ENCODE measurements around the gene PAXX.

The PAXX gene

DNA sequence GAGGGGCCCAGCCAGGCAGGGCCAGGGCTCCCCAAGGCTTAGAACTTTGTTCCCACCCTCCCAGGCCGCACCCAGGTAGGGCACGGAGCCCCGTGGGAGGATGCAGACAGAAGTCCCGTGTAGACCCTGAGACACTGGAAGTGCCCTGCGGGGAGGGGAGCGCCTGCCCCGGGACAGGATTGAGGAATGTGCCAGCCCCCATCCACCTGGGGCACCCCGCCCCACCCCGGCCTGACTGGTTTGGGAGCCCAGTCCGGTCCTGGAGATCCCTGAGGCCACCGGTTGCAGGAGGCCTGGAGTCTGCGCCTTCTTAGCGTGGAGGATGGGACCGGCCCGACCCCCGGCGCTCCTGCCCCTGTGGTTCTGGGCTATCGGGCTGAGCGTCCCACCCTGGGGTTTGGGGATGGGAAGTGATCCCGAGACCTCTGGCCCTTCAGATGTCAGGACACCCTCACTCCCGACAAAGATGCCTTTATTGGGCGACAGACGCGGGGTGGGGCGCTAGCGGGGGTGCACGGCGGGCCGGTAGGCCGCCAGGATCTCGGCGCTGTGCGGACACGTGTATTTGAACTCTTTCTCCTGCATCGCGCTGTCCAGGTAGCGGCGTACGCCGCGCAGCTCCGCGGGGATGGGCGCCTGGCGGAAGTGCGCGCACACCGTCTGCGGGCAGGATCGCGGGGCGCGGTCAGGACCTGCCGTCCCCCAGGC, 2.1 kb downstream of the PAXX start:
- Histone ChIP-seq H3K4me1 (ENCODE audit: control insufficient read depth in 1 of 2, insufficient read depth in 2 of 2, low read length in 2 of 2) (peaks cover 37 to 48% of the 10 kb centered on the region in 2 donors), H3K9ac (ENCODE audit: low read depth in 1 of 2, low read length in 2 of 2) (no peak overlapping the region), H3K27me3 (ENCODE audit: control insufficient read depth in 1 of 2, insufficient read depth in 2 of 2, low read length in 2 of 2) (peaks cover 0 to 12% of the 10 kb centered on the region in 2 donors), H3K27ac (ENCODE audit: low read depth, low read length) (no peak overlapping the region), H3K36me3 (ENCODE audit: control insufficient read depth in 1 of 2, insufficient read depth in 2 of 2, low read length in 2 of 2) (peaks cover 0 to 3% of the 10 kb centered on the region in 2 donors), H3K9me3 (ENCODE audit: control insufficient read depth in 1 of 2, low read length in 2 of 2) (no peaks in the 10 kb centered on the region), H3K4me3 (ENCODE audit: low read depth in 1 of 2, low read length in 2 of 2) (no peak overlapping the region)

GRCh38 chr9:136994888-136995230, 2.6 kb downstream of the PAXX start:
- Histone ChIP-seq H3K36me3 (ENCODE audit: control insufficient read depth in 1 of 2, insufficient read depth in 2 of 2, low read length in 2 of 2) (peaks cover 0 to 3% of the 10 kb centered on the region in 2 donors), H3K9me3 (ENCODE audit: control insufficient read depth in 1 of 2, low read length in 2 of 2) (no peaks in the 10 kb centered on the region), H3K9ac (ENCODE audit: low read depth in 1 of 2, low read length in 2 of 2) (no peak overlapping the region), H3K4me3 (ENCODE audit: low read depth in 1 of 2, low read length in 2 of 2) (no peak overlapping the region), H3K4me1 (ENCODE audit: control insufficient read depth in 1 of 2, insufficient read depth in 2 of 2, low read length in 2 of 2) (peaks cover 37 to 48% of the 10 kb centered on the region in 2 donors), H3K27me3 (ENCODE audit: control insufficient read depth in 1 of 2, insufficient read depth in 2 of 2, low read length in 2 of 2) (peaks cover 0 to 12% of the 10 kb centered on the region in 2 donors), H3K27ac (ENCODE audit: low read depth, low read length) (no peak overlapping the region)

DNA sequence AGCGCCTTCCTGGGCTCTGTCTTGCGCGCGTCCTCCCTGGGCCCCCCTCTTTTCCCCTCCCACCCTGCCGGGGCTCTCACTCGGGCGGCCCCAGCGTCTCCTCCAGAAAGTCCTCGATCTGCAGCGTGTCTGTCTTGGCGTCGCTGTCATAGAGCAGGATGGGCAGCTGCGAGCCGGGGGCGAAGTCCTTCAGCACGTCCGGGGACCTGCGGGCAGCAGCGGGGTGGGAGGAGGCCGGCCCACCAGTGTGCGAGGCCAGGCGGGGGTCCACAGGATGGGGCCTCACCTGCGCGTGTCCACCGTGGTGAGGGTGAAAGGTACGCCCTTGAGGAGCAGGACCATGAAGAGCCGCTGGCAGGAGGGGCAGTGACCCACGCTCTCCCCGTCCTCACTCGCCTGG, 3.1 kb downstream of the PAXX start:
- Histone ChIP-seq H3K27ac (ENCODE audit: low read depth, low read length) (no peak overlapping the region), H3K9me3 (ENCODE audit: control insufficient read depth in 1 of 2, low read length in 2 of 2) (no peaks in the 10 kb centered on the region), H3K27me3 (ENCODE audit: control insufficient read depth in 1 of 2, insufficient read depth in 2 of 2, low read length in 2 of 2) (peaks cover 0 to 12% of the 10 kb centered on the region in 2 donors), H3K4me1 (ENCODE audit: control insufficient read depth in 1 of 2, insufficient read depth in 2 of 2, low read length in 2 of 2) (peaks cover 37 to 48% of the 10 kb centered on the region in 2 donors), H3K4me3 (ENCODE audit: low read depth in 1 of 2, low read length in 2 of 2) (no peak overlapping the region), H3K36me3 (ENCODE audit: control insufficient read depth in 1 of 2, insufficient read depth in 2 of 2, low read length in 2 of 2) (peaks cover 0 to 3% of the 10 kb centered on the region in 2 donors), H3K9ac (ENCODE audit: low read depth in 1 of 2, low read length in 2 of 2) (no peak overlapping the region)

GRCh38 chr9:136995772-136996311, 3.6 kb downstream of the PAXX start:
- Histone ChIP-seq H3K4me3 (ENCODE audit: low read depth in 1 of 2, low read length in 2 of 2) (peak overlapping the region in 1 of 2 donors; percentile 53), H3K9me3 (ENCODE audit: control insufficient read depth in 1 of 2, low read length in 2 of 2) (no peaks in the 10 kb centered on the region), H3K4me1 (ENCODE audit: control insufficient read depth in 1 of 2, insufficient read depth in 2 of 2, low read length in 2 of 2) (peaks cover 37 to 48% of the 10 kb centered on the region in 2 donors), H3K9ac (ENCODE audit: low read depth in 1 of 2, low read length in 2 of 2) (peak overlapping the region in 1 of 2 donors; percentile 32), H3K27me3 (ENCODE audit: control insufficient read depth in 1 of 2, insufficient read depth in 2 of 2, low read length in 2 of 2) (peaks cover 0 to 12% of the 10 kb centered on the region in 2 donors), H3K36me3 (ENCODE audit: control insufficient read depth in 1 of 2, insufficient read depth in 2 of 2, low read length in 2 of 2) (peaks cover 0 to 3% of the 10 kb centered on the region in 2 donors), H3K27ac (ENCODE audit: low read depth, low read length) (no peak overlapping the region)

DNA sequence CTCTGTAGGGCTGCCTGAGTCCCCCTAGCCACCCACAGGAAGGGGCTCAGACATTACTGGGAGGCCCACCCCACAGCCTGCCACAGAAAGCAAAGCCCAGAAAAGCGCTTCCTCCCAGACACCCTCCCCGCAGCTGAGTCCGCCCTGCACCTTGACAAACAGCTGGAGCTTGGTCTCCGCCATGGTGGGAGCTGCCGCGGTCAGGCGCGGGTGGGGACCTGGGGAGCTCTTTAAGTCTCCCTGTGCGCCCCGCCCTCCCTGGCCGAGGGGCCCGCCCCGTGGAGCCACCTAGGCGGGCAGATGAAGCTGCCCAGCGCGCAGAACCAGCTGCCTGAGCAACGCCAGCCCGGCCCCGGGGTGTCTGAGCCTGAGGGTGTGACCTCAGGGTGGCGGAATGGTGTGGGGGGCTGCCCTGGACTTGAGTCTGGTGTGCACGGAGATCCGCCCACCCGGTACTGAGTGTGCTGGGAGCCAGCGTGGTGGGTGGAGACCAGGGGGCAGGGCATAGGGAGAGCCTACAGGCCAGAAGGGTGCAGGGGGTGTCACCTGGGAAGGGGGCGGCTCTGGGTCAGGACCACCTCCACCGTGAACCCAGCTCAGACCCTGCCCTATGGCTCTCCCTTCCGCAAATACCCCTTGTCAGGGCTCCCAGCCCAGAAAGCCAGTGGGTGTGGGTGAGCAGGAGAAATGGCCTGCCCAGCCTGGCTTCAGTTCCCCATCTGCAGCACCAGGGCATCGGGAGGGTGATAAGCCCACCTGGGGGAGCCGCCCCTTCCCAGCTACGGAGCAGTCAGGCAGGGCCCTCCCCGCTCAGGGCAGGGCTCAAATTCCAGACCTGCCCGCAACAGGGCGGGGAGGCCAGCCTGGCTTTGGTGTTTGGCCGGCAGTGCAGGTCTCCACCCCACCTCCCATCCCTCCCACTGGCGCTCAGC, 4.4 kb downstream of the PAXX start, which contains the start of gene CLIC3:
CLIC3 (minus strand) TSS at position 208 of the 932 bp plus-strand sequence; CDS start at position 183, 25 bp downstream.
- peaks cover 0 to 3% of the 10 kb centered on the region in 2 donors for H3K36me3 ChIP-seq (ENCODE audit: control insufficient read depth in 1 of 2, insufficient read depth in 2 of 2, low read length in 2 of 2)
- H3K9ac ChIP-seq (ENCODE audit: low read depth in 1 of 2, low read length in 2 of 2), result peak within 1 kb of the TSS; percentile 32 to 43
- no peaks in the 10 kb centered on the region for H3K9me3 ChIP-seq (ENCODE audit: control insufficient read depth in 1 of 2, low read length in 2 of 2)
- peaks cover 37 to 48% of the 10 kb centered on the region in 2 donors for H3K4me1 ChIP-seq (ENCODE audit: control insufficient read depth in 1 of 2, insufficient read depth in 2 of 2, low read length in 2 of 2)
- peak within 1 kb of the TSS; percentile 52 to 53 for H3K4me3 ChIP-seq (ENCODE audit: low read depth in 1 of 2, low read length in 2 of 2)
- H3K27ac ChIP-seq (ENCODE audit: low read depth, low read length), result no peak within 1 kb of the TSS
- H3K27me3 ChIP-seq (ENCODE audit: control insufficient read depth in 1 of 2, insufficient read depth in 2 of 2, low read length in 2 of 2), result peaks cover 0 to 12% of the 10 kb centered on the region in 2 donors

- Histone ChIP-seq H3K9ac (ENCODE audit: low read depth in 1 of 2, low read length in 2 of 2) (peak overlapping the region in 1 of 2 donors; percentile 12), H3K27ac (ENCODE audit: low read depth, low read length) (no peak overlapping the region), H3K27me3 (ENCODE audit: control insufficient read depth in 1 of 2, insufficient read depth in 2 of 2, low read length in 2 of 2) (peaks cover 0 to 12% of the 10 kb centered on the region in 2 donors), H3K9me3 (ENCODE audit: control insufficient read depth in 1 of 2, low read length in 2 of 2) (no peaks in the 10 kb centered on the region), H3K36me3 (ENCODE audit: control insufficient read depth in 1 of 2, insufficient read depth in 2 of 2, low read length in 2 of 2) (peaks cover 0 to 3% of the 10 kb centered on the region in 2 donors), H3K4me1 (ENCODE audit: control insufficient read depth in 1 of 2, insufficient read depth in 2 of 2, low read length in 2 of 2) (peaks cover 37 to 48% of the 10 kb centered on the region in 2 donors), H3K4me3 (ENCODE audit: low read depth in 1 of 2, low read length in 2 of 2) (peak overlapping the region; percentile 10 to 52)
These were observed 5.1 kb downstream of the PAXX start for GRCh38 chr9:136997371-136997770.

GRCh38 chr9:136997830-136998234, 5.6 kb downstream of the PAXX start:
- peaks cover 0 to 3% of the 10 kb centered on the region in 2 donors for H3K36me3 ChIP-seq (ENCODE audit: control insufficient read depth in 1 of 2, insufficient read depth in 2 of 2, low read length in 2 of 2)
- H3K4me3 ChIP-seq (ENCODE audit: low read depth in 1 of 2, low read length in 2 of 2), result peak overlapping the region; percentile 10 to 52
- no peaks in the 10 kb centered on the region for H3K9me3 ChIP-seq (ENCODE audit: control insufficient read depth in 1 of 2, low read length in 2 of 2)
- H3K27me3 ChIP-seq (ENCODE audit: control insufficient read depth in 1 of 2, insufficient read depth in 2 of 2, low read length in 2 of 2), result peaks cover 0 to 12% of the 10 kb centered on the region in 2 donors
- H3K4me1 ChIP-seq (ENCODE audit: control insufficient read depth in 1 of 2, insufficient read depth in 2 of 2, low read length in 2 of 2), result peaks cover 36 to 44% of the 10 kb centered on the region in 2 donors
- H3K27ac ChIP-seq (ENCODE audit: low read depth, low read length), result no peak overlapping the region
- H3K9ac ChIP-seq (ENCODE audit: low read depth in 1 of 2, low read length in 2 of 2), result no peak overlapping the region

- Histone ChIP-seq H3K4me1 (ENCODE audit: control insufficient read depth in 1 of 2, insufficient read depth in 2 of 2, low read length in 2 of 2) (peaks cover 20 to 22% of the 10 kb centered on the region in 2 donors), H3K9me3 (ENCODE audit: control insufficient read depth in 1 of 2, low read length in 2 of 2) (no peaks in the 10 kb centered on the region), H3K4me3 (ENCODE audit: low read depth in 1 of 2, low read length in 2 of 2) (peak overlapping the region in 1 of 2 donors; percentile 32), H3K36me3 (ENCODE audit: control insufficient read depth in 1 of 2, insufficient read depth in 2 of 2, low read length in 2 of 2) (no peaks in the 10 kb centered on the region), H3K27me3 (ENCODE audit: control insufficient read depth in 1 of 2, insufficient read depth in 2 of 2, low read length in 2 of 2) (peaks cover 0 to 12% of the 10 kb centered on the region in 2 donors), H3K9ac (ENCODE audit: low read depth in 1 of 2, low read length in 2 of 2) (peak overlapping the region in 1 of 2 donors; percentile 19), H3K27ac (ENCODE audit: low read depth, low read length) (peak overlapping the region; percentile 56)
These were observed 8.1 kb downstream of the PAXX start for GRCh38 chr9:137000177-137000930.

DNA sequence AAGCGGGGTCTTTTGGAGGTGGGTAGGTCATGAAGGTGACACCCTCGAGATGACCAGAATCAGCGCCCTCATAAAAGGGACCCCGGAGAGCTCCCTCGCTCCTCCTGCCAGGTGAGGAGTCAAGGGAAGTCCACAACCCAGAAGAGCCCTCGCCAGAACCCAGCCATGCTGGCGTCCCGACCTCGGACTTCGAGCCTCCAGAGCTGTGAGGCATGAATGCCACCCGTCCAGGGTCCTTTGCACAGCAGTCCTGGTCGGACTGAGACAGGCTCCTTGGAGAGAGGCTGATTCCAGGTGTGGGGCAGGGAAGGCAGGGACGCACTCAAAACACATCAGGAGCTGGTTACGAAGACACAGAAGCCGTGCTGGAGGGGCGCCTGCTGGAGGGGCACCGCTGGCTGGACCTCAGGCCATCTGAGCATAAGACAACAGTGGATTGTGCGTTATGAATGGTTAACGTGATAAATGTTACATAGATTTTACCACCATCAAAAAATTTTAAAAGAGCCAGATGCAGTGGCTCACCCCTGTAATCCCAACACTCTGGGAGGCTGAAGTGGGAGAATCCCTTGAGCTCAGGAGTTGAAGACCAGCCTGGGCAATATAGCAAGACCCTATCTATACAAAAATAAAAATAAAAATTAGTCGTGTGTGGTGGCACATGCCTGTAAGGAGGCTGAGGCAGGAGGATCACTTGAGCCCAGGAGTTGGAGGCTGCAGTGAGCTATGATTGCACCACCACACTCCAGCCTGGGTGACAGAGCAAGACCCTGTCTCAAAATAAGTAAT, 9.8 kb downstream of the PAXX start:
- H3K27ac ChIP-seq (ENCODE audit: low read depth, low read length), result no peak overlapping the region
- no peaks in the 10 kb centered on the region for H3K9me3 ChIP-seq (ENCODE audit: control insufficient read depth in 1 of 2, low read length in 2 of 2)
- peaks cover 7% of the 10 kb centered on the region in 2 donors for H3K4me1 ChIP-seq (ENCODE audit: control insufficient read depth in 1 of 2, insufficient read depth in 2 of 2, low read length in 2 of 2)
- no peak overlapping the region for H3K9ac ChIP-seq (ENCODE audit: low read depth in 1 of 2, low read length in 2 of 2)
- peaks cover 0 to 5% of the 10 kb centered on the region in 2 donors for H3K27me3 ChIP-seq (ENCODE audit: control insufficient read depth in 1 of 2, insufficient read depth in 2 of 2, low read length in 2 of 2)
- no peak overlapping the region for H3K4me3 ChIP-seq (ENCODE audit: low read depth in 1 of 2, low read length in 2 of 2)
- H3K36me3 ChIP-seq (ENCODE audit: control insufficient read depth in 1 of 2, insufficient read depth in 2 of 2, low read length in 2 of 2), result no peaks in the 10 kb centered on the region
